Measurements from ENCODE around the gene KIRREL3. TPM values are rescaled to one million over a fixed set of nuclear protein-coding genes. Genes with fewer than 3 reads are reported as not detected.

KIRREL3 gene
- total and polyA plus RNA-seq, 2 of the 8 experiments (the other 6 are each of a cell fraction or from before 2014, with no cell fraction given): 0.29 to 0.32 TPM

DNA sequence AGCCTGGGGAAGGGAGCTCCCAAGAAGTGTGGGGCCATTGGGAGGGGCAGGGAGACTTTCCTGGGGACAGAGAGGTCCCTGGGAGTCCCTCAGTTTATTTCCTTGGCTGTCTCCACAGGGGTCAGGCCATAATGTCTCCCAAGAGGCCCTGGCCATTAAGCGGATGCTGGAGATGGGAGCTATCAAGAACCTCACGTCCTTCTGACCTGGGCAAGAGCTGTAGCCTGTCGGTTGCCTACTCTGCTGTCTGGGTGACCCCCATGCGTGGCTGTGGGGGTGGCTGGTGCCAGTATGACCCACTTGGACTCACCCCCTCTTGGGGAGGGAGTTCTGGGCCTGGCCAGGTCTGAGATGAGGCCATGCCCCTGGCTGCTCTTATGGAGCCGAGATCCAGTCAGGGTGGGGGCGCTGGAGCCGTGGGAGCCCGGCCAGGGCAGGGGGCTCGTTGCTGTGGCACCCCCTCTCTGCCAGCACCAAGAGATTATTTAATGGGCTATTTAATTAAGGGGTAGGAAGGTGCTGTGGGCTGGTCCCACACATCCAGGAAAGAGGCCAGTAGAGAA, 586.6 kb downstream of the KIRREL3 start:
- Histone ChIP-seq H3K79me1 (ENCODE audit: low read depth, low read length) (no peaks in the 10 kb centered on the region), H2BK15ac (ENCODE audit: low read length) (no peak overlapping the region), H3K27ac (ENCODE audit: low read depth, low read length) (no peak overlapping the region), H3K9ac (replicated peaks in 1 of 4; ENCODE audit: extremely low read depth in 1 of 4, low read depth in 3 of 4, low read length in 3 of 4) (no peak overlapping the region), H3K23me2 (ENCODE audit: low read depth, low read length) (no peaks in the 10 kb centered on the region; the same call in 1 of the 2 replicates), H4K5ac (ENCODE audit: insufficient read length, low read depth, low read length) (no peak overlapping the region), H3K27me3 (replicated peaks in 1 of 4; ENCODE audit: control insufficient read depth in 3 of 4, extremely low read depth in 1 of 4, insufficient read depth in 3 of 4, low read length in 3 of 4) (peaks cover 0 to 5% (median 0%) of the 10 kb centered on the region in 4 experiments; a peak in 3 of 7 replicates), H3K4me3 (ENCODE audit: extremely low read depth in 1 of 4, insufficient read depth in 2 of 4, low read depth in 3 of 4, low read length in 4 of 4) (no peak overlapping the region), H3K56ac (replicated peaks; ENCODE audit: insufficient read length, low read depth, low read length) (no peak overlapping the region), H4K8ac (ENCODE audit: extremely low read depth, insufficient read depth, low read length) (peak overlapping the region; percentile 69; the same call in 1 of the 2 replicates), H3K4me2 (ENCODE audit: insufficient read depth in 1 of 2, low read depth in 2 of 2, low read length in 2 of 2) (no peak overlapping the region), H3K23ac (ENCODE audit: insufficient read length) (no peak overlapping the region), H3K36me3 (ENCODE audit: control insufficient read depth in 2 of 4, insufficient read depth in 4 of 4, low read length in 3 of 4) (peaks cover 0 to 3% (median 0%) of the 10 kb centered on the region in 4 experiments; a peak in 1 of 8 replicates), H2AK5ac (ENCODE audit: low read depth, low read length) (no peak overlapping the region), H3K4ac (replicated peaks; ENCODE audit: insufficient read length, low read depth, low read length) (no peak overlapping the region), H2BK120ac (replicated peaks; ENCODE audit: low read depth, low read length) (no peak overlapping the region), H2BK12ac (ENCODE audit: low read depth, low read length) (no peak overlapping the region), H4K20me1 (replicated peaks in 1 of 2; ENCODE audit: control insufficient read depth in 1 of 2, insufficient read depth in 2 of 2, low read length in 2 of 2) (no peaks in the 10 kb centered on the region), H2AFZ (ENCODE audit: low read length) (no peak overlapping the region), H3K18ac (ENCODE audit: extremely low read depth, low read length) (no peak overlapping the region), H3K14ac (ENCODE audit: insufficient read length) (no peak overlapping the region), H2BK20ac (ENCODE audit: low read length) (no peak overlapping the region), H4K91ac (replicated peaks; ENCODE audit: insufficient read length, low read length) (no peak overlapping the region), H3K9me3 (ENCODE audit: insufficient read depth in 2 of 2, low read depth in 1 of 2, low read length in 1 of 2) (no peaks in the 10 kb centered on the region), H2BK5ac (ENCODE audit: low read depth, low read length) (no peak overlapping the region), H3K4me1 (replicated peaks in 1 of 4; ENCODE audit: control insufficient read depth in 3 of 4, insufficient read depth in 4 of 4, low read length in 3 of 4) (no peaks in the 10 kb centered on the region; a peak in 1 of 7 replicates), H3K79me2 (ENCODE audit: control insufficient read depth in 1 of 2, insufficient read depth in 2 of 2, low read length in 2 of 2) (no peaks in the 10 kb centered on the region)
- FAIRE-seq (no peak), DNase-seq (ENCODE audit: low read depth in 1 of 2, low spot score in 2 of 2) (no peak)
- CTCF ChIA-PET (ENCODE audit: partially characterized antibody): no interaction called here
- WGBS, 2 experiments (ENCODE audit: extremely low coverage in 1 of 2, insufficient coverage in 1 of 2, insufficient read length in 1 of 2, insufficient replicate concordance in 2 of 2, low coverage in 1 of 2, low lambda C conversion rate in 2 of 2, missing lambda C conversion rate in 1 of 2): 92% methylated on average over 9 of the region's 9 CpGs; no CpG with 5 or more reads in 1 of the 2 experiments
- POLR2A ChIA-PET (ENCODE audit: partially characterized antibody): interaction anchor here (0.9 kb wide), 1 partner anchor 138 kb away, joined by 3 read pairs; no protein-coding TSS in a partner anchor
- no peak for TF ChIP-seq YY1 (IDR thresholded peaks at IDR 0.05; ENCODE audit: low read depth, low read length)
- no peak for TF ChIP-seq BACH1 (IDR thresholded peaks at IDR 0.05; ENCODE audit: low read length)
- TF ChIP-seq POU5F1 (IDR thresholded peaks at IDR 0.05; ENCODE audit: low read depth, low read length): no peak
- no peak for TF ChIP-seq TBP (IDR thresholded peaks at IDR 0.05; ENCODE audit: low read depth, low read length)
- TF ChIP-seq, protein P1, sequence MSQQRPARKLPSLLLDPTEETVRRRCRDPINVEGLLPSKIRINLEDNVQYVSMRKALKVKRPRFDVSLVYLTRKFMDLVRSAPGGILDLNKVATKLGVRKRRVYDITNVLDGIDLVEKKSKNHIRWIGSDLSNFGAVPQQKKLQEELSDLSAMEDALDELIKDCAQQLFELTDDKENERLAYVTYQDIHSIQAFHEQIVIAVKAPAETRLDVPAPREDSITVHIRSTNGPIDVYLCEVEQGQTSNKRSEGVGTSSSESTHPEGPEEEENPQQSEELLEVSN (IDR thresholded peaks at IDR 0.05): no peak
- TF ChIP-seq, protein P2, sequence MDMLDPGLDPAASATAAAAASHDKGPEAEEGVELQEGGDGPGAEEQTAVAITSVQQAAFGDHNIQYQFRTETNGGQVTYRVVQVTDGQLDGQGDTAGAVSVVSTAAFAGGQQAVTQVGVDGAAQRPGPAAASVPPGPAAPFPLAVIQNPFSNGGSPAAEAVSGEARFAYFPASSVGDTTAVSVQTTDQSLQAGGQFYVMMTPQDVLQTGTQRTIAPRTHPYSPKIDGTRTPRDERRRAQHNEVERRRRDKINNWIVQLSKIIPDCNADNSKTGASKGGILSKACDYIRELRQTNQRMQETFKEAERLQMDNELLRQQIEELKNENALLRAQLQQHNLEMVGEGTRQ (IDR thresholded peaks at IDR 0.05; ENCODE audit: low read length): no peak
- TF ChIP-seq, protein P3, sequence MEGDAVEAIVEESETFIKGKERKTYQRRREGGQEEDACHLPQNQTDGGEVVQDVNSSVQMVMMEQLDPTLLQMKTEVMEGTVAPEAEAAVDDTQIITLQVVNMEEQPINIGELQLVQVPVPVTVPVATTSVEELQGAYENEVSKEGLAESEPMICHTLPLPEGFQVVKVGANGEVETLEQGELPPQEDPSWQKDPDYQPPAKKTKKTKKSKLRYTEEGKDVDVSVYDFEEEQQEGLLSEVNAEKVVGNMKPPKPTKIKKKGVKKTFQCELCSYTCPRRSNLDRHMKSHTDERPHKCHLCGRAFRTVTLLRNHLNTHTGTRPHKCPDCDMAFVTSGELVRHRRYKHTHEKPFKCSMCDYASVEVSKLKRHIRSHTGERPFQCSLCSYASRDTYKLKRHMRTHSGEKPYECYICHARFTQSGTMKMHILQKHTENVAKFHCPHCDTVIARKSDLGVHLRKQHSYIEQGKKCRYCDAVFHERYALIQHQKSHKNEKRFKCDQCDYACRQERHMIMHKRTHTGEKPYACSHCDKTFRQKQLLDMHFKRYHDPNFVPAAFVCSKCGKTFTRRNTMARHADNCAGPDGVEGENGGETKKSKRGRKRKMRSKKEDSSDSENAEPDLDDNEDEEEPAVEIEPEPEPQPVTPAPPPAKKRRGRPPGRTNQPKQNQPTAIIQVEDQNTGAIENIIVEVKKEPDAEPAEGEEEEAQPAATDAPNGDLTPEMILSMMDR (IDR thresholded peaks at IDR 0.05; ENCODE audit: control extremely low read depth in 1 of 3, insufficient read depth in 1 of 3, low read depth in 1 of 3, low read length in 3 of 3): no peak
- TF ChIP-seq NANOG (IDR thresholded peaks at IDR 0.05; ENCODE audit: insufficient read depth, low read depth, low read length, poor library complexity, severe bottlenecking): no peak
- TF ChIP-seq RXRA (IDR thresholded peaks at IDR 0.05; ENCODE audit: insufficient read depth, low read depth, low read length): no peak

Data from H1 (cell line).